Stimulated activated naive CD8-positive, alpha-beta T cell treated with anti-CD3 and anti-CD28 coated beads, Interleukin-15, Interleukin-2, amounts not matched to agents 100 U/mL and 50 U/mL, for 24 hours (primary cell): ENCODE data around the gene ZNF22.
"Not testable (repeated sequence)": the region's sequence is repeated elsewhere in the genome, so short reads cannot be mapped to it uniquely, and the experiment has no call there.

Experiments used
- ATAC-seq: fragments of 150-1000 bp; cut with Tn5 transposase; one replicate; pipeline ENCODE4 v1.10.0; 2021
- DNase-seq: peaks from one replicate; pipeline ENCODE4 v3.0.0; 2021

Gene ZNF22

DNA sequence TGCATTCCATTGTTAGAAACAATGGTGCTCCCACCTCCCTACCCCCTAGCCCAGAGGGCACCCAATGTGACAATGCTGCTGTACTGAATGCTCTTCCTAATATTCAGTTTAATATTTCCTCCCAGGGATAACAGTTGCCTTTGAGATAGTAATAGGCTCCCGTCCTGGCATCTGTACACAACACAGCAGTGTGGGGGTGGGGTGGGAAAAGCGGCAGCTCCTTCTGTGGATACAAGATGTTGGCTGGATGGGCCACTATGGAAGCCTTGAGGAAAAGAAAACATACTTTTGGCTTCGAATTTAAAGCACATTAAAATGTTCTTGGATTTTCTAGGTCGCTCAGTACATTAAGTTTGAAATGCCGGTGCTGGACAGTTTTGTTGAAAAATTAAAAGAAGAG lies 9.2 kb upstream of the ZNF22 start:
- DNase-seq = no peak

GRCh38 chr10:44992070-44992731 lies 8.5 kb upstream of the ZNF22 start:
- ATAC-seq (no peak), DNase-seq (no peak)

More for the DNA sequence above, 9.2 kb upstream of the ZNF22 start:
- ATAC-seq = no peak

- no peak for DNase-seq
- no peak for ATAC-seq
These were observed 7.9 kb upstream of the ZNF22 start for GRCh38 chr10:44992732-44993225.

GRCh38 chr10:44993226-44993921 lies 7.3 kb upstream of the ZNF22 start:
- DNase-seq (no peak), ATAC-seq (no peak)

DNA sequence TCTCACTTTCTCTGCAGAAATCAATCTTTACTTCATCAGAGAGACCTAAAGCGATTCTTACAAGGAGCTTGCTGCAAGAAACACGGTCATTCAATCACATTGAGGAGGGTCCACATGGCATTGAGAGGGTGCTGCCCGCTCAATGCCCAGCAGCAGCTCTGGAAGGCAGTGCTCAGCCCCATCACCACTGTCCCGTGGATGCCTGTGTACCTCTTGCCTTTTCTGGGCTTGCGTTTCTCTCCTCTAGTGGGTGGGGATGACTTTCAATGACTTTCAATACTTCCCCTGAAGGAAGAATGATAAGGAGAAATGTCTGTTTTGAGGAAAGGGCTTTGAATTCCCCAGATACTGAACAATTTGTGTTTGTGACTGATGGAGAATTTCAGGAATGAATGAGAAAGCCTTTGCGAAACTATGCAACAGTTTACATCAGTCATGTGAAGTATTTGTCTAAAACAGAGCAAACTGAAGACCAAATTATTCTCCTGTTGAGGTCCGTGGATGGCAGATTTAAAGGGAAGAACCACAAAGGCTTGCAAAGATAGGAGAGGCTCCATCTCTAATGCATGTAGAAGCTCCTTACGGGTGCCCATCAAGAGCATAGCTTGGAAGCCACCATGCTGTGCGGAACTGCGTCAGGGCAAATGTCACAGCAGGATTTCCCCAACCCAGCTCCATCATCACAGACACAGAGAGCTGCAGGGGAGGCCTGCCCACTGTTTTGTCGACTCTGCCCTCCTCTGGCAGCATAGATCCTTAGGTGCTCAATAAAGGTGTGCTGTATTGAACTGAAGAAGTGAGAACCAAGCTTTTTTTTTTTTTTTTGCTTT lies 6.6 kb upstream of the ZNF22 start:
- DNase-seq (no peak), ATAC-seq (no peak)

DNA sequence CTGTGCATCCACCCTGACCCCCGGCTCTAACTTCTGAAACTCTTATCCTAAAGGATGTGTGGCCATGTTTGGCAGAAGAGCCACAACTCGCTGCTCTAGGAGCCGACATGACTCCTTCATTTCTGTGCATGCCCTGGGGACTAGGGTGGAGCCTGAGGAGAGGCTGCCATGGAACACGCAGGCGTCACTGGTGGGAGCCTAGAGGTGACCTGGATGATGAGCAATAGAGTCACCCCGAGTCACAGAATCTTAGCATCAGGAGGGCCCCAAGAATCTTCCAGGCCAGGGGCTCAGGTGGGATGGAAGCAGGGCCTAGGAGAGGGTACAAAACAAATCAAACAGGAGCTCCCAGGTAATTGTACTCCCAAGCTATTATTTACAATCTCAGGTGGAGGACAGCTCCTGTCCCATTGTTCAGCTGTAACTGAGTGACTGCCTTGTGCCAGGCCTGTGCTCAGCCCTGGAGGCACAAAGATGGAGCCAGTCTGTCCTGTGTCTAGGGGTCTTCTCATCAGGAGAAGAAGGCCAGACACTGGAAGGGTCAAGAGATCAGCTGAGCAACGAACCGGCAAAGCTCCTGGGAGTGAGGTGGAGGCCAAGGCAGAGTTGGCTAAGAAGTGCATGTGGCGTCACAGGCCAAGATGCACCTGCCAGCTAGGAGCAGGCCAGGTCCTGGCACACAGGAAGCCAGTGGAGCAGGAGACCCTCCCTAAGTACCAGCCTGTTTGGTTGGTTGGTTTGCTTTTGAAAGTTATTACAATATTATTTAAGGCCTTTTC lies 5.8 kb upstream of the ZNF22 start:
- ATAC-seq = no peak

GRCh38 chr10:44995581-44995913 lies 5.2 kb upstream of the ZNF22 start:
- ATAC-seq (no peak), DNase-seq (no peak)

More for the DNA sequence above, 5.8 kb upstream of the ZNF22 start:
- no peak for DNase-seq

DNA sequence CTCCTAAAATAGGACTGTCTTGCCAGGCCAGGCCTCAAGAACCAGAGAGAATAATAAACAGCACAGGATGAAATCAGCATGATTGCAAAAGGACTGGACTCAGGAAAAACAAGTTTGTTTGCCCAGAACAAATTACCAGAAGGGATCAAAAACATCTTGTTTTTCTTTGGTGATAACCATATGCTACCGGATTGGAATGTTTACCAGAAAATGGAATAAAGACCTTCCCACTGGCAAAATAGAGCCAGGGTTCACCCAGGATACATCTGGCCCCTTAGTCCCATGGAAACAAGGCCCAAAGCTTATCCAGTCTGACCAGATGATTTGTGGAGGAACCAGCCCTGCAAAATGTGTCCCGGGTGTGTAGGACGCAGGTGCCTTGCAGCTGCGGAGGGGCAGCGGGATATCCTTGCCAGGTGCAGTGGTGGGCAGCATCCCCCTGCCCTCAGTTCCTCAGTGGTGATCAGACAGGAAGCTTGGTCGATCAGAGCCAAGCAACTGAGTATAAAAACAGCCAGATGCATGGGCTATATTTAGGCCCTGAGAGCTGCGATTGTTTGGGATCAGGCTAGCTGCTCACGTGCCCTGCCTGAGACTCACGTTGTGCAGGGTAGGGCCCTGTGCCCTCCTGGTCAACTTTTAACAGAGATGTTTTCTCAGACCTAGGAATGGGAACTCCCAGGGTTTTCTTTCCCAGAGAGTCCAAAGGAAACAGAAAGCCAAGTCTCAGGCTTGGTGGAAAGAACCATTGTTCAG lies 4.6 kb upstream of the ZNF22 start:
- no peak for DNase-seq
- ATAC-seq = no peak

- DNase-seq (no peak), ATAC-seq (no peak)
These were observed 3.5 kb upstream of the ZNF22 start for GRCh38 chr10:44997105-44997748.

DNA sequence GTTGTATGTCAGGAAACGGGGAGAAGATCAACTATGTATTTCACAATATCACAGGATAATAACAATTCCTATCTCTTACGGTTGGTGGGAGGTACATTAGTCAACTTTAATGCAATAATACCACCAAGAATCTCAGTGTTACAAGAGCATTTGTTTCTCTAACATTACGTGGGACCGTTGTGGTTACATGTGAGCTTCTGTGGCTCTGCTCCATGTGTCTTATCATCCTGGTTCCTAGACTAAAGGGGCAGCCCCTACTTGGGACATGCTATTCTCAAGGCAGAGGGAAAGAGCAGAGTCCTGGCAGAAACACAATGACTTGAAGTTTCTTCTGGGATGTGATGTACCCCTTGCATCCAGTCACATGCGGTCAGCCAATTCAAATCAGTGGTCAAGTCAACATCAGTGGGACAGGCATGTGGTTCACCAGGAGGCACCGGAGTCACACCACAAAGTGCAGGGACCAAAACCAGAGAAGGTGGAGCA lies 2.5 kb upstream of the ZNF22 start:
- ATAC-seq (no peak), DNase-seq (no peak)

GRCh38 chr10:45000138-45000751 lies 478 bp upstream of the ZNF22 start:
- ATAC-seq (no peak), DNase-seq (no peak)

GRCh38 chr10:45001381-45002148 lies 842 bp downstream of the ZNF22 start:
- peak; percentile 64 for ATAC-seq
- DNase-seq = peak; percentile 60

DNA sequence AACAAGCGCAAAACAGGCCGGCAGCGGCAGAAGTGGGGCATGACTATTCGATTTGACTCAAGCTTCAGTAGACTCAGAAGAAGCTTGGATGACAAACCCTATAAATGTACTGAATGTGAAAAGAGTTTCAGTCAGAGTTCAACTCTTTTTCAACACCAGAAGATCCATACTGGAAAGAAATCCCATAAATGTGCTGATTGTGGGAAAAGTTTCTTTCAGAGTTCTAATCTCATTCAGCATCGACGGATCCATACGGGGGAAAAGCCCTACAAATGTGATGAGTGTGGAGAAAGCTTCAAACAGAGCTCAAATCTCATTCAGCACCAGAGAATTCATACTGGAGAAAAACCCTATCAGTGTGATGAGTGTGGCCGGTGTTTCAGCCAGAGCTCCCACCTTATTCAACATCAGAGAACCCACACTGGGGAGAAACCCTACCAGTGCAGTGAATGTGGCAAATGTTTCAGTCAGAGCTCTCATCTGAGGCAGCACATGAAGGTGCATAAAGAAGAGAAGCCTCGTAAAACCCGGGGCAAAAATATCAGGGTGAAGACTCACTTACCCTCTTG lies 2.8 kb downstream of the ZNF22 start:
- ATAC-seq (no peak), DNase-seq (no peak)

DNA sequence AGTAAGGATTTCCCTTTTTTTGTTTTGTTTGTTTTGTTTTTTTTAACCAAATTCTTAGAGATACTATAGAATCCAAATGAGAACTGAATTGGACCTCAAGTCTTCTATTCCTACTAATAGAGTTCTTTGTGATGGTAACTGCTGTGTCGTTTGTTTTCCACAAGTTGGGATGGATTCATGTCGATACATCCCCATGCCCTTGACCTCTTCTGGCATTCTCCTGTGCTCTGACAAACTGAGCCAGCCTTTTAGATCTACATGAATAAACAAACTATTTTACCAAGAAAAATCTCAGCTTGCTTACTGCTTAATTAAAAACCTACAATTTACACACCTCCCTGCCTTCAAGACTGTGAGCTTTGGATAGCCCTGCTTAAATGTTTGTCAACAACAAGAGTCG lies 3.9 kb downstream of the ZNF22 start:
- ATAC-seq (no peak), DNase-seq (no peak)

- ATAC-seq (no peak), DNase-seq (no peak)
These were observed 4.6 kb downstream of the ZNF22 start for GRCh38 chr10:45005284-45005683.

- DNase-seq (no peak), ATAC-seq (no peak)
These were observed 5.7 kb downstream of the ZNF22 start for GRCh38 chr10:45006276-45007030.

DNA sequence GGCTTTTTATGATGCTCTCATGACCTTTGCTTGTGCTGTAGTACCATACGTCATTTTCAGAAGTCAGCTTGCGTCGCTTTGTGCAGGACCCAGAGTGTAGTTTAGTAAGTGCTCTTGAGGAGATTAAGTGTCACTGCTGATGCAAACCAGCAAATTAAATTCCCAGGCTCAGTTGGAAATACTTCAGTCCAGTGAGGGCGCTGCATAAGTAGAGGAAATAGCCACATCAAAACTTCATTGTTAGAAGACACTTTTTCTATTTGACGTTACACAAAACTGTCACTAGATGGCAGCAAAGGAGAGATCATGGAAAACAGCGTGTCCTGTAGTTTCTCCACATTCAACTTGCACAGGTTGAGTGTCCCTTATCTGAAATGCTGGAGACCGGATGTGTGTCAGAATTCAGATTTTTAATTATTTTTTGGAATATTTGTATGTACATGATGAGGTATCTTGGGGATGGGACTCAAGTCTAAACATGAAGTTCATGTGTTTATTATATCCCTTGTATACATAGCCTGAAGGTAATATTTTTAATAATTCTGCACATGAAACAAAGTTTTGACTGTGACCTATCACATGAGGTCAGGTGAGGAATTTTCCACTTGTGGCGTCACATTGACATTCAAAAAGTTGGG lies 7.9 kb downstream of the ZNF22 start:
- no peak for DNase-seq
- ATAC-seq = peak; percentile 57

GRCh38 chr10:45014557-45014956 lies 13.8 kb downstream of the ZNF22 start:
- ATAC-seq, DNase-seq: not testable (repeated sequence)
